PC-3 (cell line): ENCODE results near the gene RNF5.

ENCODE experiments used
- EZH2 ChIP-seq: fragments of 300-600 bp; sonication (generic); IDR thresholded peaks from one replicate; pipeline ENCODE4 v1.6.1; 2017; ENCODE audit warnings: antibody characterized with exemption, mild to moderate bottlenecking, low read length; ENCODE audit not compliant: unreplicated experiment
- EZH2phosphoT487 ChIP-seq: fragments of 300-600 bp; sonication (generic); IDR thresholded peaks from 2 replicates; pipeline ENCODE4 v1.6.1; 2018; ENCODE audit warnings: mild to moderate bottlenecking, antibody characterized with exemption, low read length, borderline replicate concordance
- TF ChIP-seq, protein P1 (sequence below): fragments of 300-600 bp; sonication (generic); conservative IDR thresholded peaks from 2 replicates; pipeline ENCODE4 v1.5.1; 2017; ENCODE audit warnings: antibody characterized with exemption, low read depth, mild to moderate bottlenecking, low read length

DNA sequence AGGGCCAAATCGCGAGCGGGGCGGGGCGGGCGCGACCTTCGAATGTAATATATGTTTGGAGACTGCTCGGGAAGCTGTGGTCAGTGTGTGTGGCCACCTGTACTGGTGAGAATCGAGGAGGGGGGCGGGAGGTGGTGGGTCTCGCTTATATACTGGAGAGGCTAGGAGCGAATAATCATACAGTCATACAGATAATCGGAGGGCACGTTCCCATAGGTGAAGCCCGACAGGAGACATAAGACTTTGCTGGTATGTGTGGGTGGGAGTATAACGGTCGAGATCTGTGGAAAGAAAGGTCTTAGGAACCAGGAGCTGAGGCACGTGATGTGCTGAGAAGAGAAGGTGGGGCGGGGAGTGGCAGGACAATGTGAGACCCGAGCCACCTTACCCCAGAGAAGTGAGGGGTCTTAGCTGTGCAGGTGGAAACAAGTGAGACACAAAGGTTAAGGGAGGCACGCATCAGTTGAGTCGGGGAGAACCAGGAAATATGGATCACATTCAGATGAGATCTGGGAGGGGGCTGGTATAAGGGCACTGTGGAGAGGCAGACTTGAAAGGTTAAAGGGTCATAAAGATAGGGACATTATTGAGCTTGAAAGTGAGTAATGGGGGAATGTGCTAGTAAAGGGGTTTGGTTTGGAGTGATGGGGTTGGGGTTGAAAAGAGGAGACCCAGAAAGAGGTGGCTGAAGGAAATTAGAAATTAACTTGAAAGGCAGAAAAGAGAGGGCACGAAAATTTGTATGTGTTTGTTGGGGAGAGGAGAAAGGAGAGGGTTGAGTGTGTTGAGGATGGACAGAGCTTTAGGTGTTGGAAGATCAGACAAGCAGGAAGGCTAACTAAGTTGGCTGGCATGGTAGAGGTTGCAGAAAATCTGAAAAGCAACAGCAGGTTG is 589 bp downstream of the RNF5 start:
- TF ChIP-seq, protein P1, sequence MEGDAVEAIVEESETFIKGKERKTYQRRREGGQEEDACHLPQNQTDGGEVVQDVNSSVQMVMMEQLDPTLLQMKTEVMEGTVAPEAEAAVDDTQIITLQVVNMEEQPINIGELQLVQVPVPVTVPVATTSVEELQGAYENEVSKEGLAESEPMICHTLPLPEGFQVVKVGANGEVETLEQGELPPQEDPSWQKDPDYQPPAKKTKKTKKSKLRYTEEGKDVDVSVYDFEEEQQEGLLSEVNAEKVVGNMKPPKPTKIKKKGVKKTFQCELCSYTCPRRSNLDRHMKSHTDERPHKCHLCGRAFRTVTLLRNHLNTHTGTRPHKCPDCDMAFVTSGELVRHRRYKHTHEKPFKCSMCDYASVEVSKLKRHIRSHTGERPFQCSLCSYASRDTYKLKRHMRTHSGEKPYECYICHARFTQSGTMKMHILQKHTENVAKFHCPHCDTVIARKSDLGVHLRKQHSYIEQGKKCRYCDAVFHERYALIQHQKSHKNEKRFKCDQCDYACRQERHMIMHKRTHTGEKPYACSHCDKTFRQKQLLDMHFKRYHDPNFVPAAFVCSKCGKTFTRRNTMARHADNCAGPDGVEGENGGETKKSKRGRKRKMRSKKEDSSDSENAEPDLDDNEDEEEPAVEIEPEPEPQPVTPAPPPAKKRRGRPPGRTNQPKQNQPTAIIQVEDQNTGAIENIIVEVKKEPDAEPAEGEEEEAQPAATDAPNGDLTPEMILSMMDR, result no peak
- no peak for TF ChIP-seq EZH2
- TF ChIP-seq EZH2phosphoT487, result no peak
